Adrenal gland (tissue), 12 donors: ENCODE measurements around the gene METTL16. TPM values are rescaled to one million over a fixed set of nuclear protein-coding genes. Genes with fewer than 3 reads are reported as not detected.

Experiments
- DNase-seq, 7 donors: peaks; one replicate each; pipeline ENCODE4 v3.0.0-alpha.2; 2019 to 2020
- H3K27ac ChIP-seq, 5 donors: fragments of 200-600 bp; sonication (generic) in 4 of 5; 1 replicate in 3 of 5; 2 replicates in 2 of 5; pipeline versions ENCODE4 v1.5.1 to v1.8.0; 2016 to 2020; ENCODE audit warnings: mild to moderate bottlenecking in 1 of 5
- H3K27me3 ChIP-seq: fragments of 200-600 bp; 2 replicates; pipeline ENCODE4 v1.8.0; 2021
- H3K36me3 ChIP-seq, 2 donors: fragments of 200-600 bp; replicated peaks in 1 of 2; 1 replicate in 1 of 2; 2 replicates in 1 of 2; pipeline versions ENCODE4 v1.5.1 to v1.8.0; 2018 to 2022
- H3K4me1 ChIP-seq, 2 donors: fragments of 200-600 bp; replicated peaks in 1 of 2; 1 replicate in 1 of 2; 2 replicates in 1 of 2; pipeline versions ENCODE4 v1.5.1 to v1.8.0; 2018 to 2021
- H3K4me3 ChIP-seq, 4 donors: fragments of 200-600 bp; sonication (generic) in 3 of 4; one replicate each; pipeline ENCODE4 v1.5.1; 2016 to 2018
- H3K9me3 ChIP-seq, 3 donors: fragments of 200-600 bp; sonication (generic) in 1 of 3; replicated peaks in 1 of 3; 1 replicate in 2 of 3; 2 replicates in 1 of 3; pipeline versions ENCODE4 v1.5.1 to v1.8.0; 2016 to 2021
- CTCF ChIP-seq, 6 experiments: fragments of 450-650 bp in 4 of 6; fragments of 200-600 bp in 2 of 6; sonication (generic) in 1 of 6; IDR thresholded peaks; 1 replicate in 5 of 6; 2 replicates in 1 of 6; pipeline versions ENCODE4 v1.5.1 to v1.8.0; 2016 to 2021; ENCODE audit warnings: antibody characterized with exemption in 6 of 6, mild to moderate bottlenecking in 2 of 6, moderate library complexity in 1 of 6
- POLR2A ChIP-seq, 2 donors: fragments of 450-650 bp; IDR thresholded peaks; one replicate each; pipeline ENCODE4 v1.6.1; 2017; ENCODE audit warnings: antibody characterized with exemption in 2 of 2, mild to moderate bottlenecking in 2 of 2, moderate library complexity in 1 of 2
- WGBS, 4 donors: extraction: QIAGEN DNeasy Blood & Tissue Kit in 2 of 4; methylation state at CpG; one replicate each; pipeline versions ENCODE4 v1.1.5 to v1.1.7; 2013 to 2017; 5-methylcytosine and 5-hydroxymethylcytosine counted together
- intact Hi-C, 2 donors: fragments of 100-400 bp; cut with DNase I; formaldehyde crosslinking; loops; one replicate each; pipeline versions ENCODE4 v1.14.1 to v1.15.0; 2022 to 2023
- polyA plus RNA-seq, 3 donors: library from polyadenylated mRNA; stranded (reverse); fragments of 200-250 nt in 2 of 3; fragments of 350-450 nt in 1 of 3; fragmentation: Illumina TruSeq in 1 of 3; extraction: RNeasy Lipid Tissue Mini Kit (QIAGEN cat#74804) in 1 of 3; gene quantifications; one replicate each; pipeline ENCODE4 v1.2.3, GENCODE V29; 2013 to 2014
- total RNA-seq, 9 donors: library from RNA; depleted of rRNA in 4 of 9; stranded (reverse); fragments of >200 nt in 4 of 9; fragments of 120-200 nt in 1 of 9; fragmentation: NEBNext Ultra II Directional in 1 of 9; extraction: Animal tissue kit (Norgen Biotek cat#: 25700) in 1 of 9; gene quantifications; one replicate each; pipeline versions ENCODE4 v1.1.0 to v1.2.4, GENCODE V29; 2013 to 2023
- donor health status: healthy with polysubstance abuse.
- donor health status: Bipolar disorder and iron deficiency.
- donor health status: DM: yes; HTN: yes; CAD: no.
- donor health status: DM: no; HTN: no; CAD: no.
- donor health status: DM: no; HTN: no; CAD: no.
- donor health status: DM: yes; HTN: yes; CAD: no.

The METTL16 gene
- total and polyA plus RNA-seq, 12 donors = 15.3 to 94.7 (median 33.2) TPM

GRCh38 chr17:2400474-2400866 lies 111.2 kb downstream of the METTL16 start:
- peak in 6 of 7 donors; percentile 63 to 78 (median 72) for DNase-seq
- Histone ChIP-seq H3K9me3 (no peaks in the 10 kb centered on the region), H3K27ac (peak overlapping the region; percentile 97 to 99 (median 98)), H3K27me3 (no peaks in the 10 kb centered on the region), H3K36me3 (no peaks in the 10 kb centered on the region), H3K4me3 (peak overlapping the region; percentile 72 to 95 (median 89)), H3K4me1 (peaks cover 39 to 65% of the 10 kb centered on the region in 2 donors)
- TF ChIP-seq CTCF (IDR thresholded peaks at IDR 0.05) (no peak), POLR2A (IDR thresholded peaks at IDR 0.05) (no peak)
- intact Hi-C loops = no loop called here
- WGBS, 4 donors = 0 to 2% (median 0%) methylated on average over 5 to 43 of the region's 43 CpGs

- H3K4me1 ChIP-seq = peaks cover 45 to 68% of the 10 kb centered on the region in 2 donors
- TF ChIP-seq POLR2A (IDR thresholded peaks at IDR 0.05) (peak; percentile 94 to 98), CTCF (IDR thresholded peaks at IDR 0.05) (no peak)
- DNase-seq = peak; percentile 96 to 98 (median 97)
- WGBS, 4 donors = 0 to 2% (median 1%) methylated on average over 30 to 82 of the region's 82 CpGs
- no peaks in the 10 kb centered on the region for H3K36me3 ChIP-seq
- no peaks in the 10 kb centered on the region for H3K27me3 ChIP-seq
- no peaks in the 10 kb centered on the region for H3K9me3 ChIP-seq
- H3K27ac ChIP-seq = peak overlapping the region; percentile 97 to 99 (median 98)
- H3K4me3 ChIP-seq = peak overlapping the region; percentile 72 to 95 (median 89)
- intact Hi-C loops = no loop called here
Observed at GRCh38 chr17:2399572-2400473, 111.9 kb downstream of the METTL16 start.

- Histone ChIP-seq H3K27ac (peak overlapping the region; percentile 97 to 99 (median 98)), H3K27me3 (no peaks in the 10 kb centered on the region), H3K4me3 (peak overlapping the region in 3 of 4 donors; percentile 4 to 94 (median 72)), H3K9me3 (no peaks in the 10 kb centered on the region), H3K4me1 (peaks cover 54 to 70% of the 10 kb centered on the region in 2 donors), H3K36me3 (no peaks in the 10 kb centered on the region)
- peak; percentile 72 to 84 (median 75) for DNase-seq
- TF ChIP-seq POLR2A (IDR thresholded peaks at IDR 0.05) (peak; percentile 26 to 75), CTCF (IDR thresholded peaks at IDR 0.05) (no peak)
- WGBS, 4 donors = 12 to 32% (median 14%) methylated on average over 15 to 52 of the region's 55 CpGs
- intact Hi-C loops = no loop called here
Observed at GRCh38 chr17:2398655-2399571, 112.8 kb downstream of the METTL16 start.

GRCh38 chr17:2398182-2398581 lies 113.5 kb downstream of the METTL16 start:
- Histone ChIP-seq H3K36me3 (no peaks in the 10 kb centered on the region), H3K4me1 (peaks cover 54 to 63% of the 10 kb centered on the region in 2 donors), H3K27me3 (no peaks in the 10 kb centered on the region), H3K4me3 (peak overlapping the region in 1 of 4 donors; percentile 72), H3K27ac (peak overlapping the region; percentile 97 to 99 (median 98)), H3K9me3 (no peaks in the 10 kb centered on the region)
- 68 to 71% (median 70%) methylated on average over 6 to 10 of the region's 10 CpGs for WGBS, 4 donors
- intact Hi-C loops = no loop called here
- no peak for DNase-seq
- TF ChIP-seq POLR2A (IDR thresholded peaks at IDR 0.05) (no peak), CTCF (IDR thresholded peaks at IDR 0.05) (no peak)
